SU-DHL-6 (cell line): ENCODE results near the gene SEC14L1.

Experiments used
- EZH2phosphoT487 ChIP-seq: fragments of 200-600 bp; sonication (generic), shearing (Covaris generic); conservative IDR thresholded peaks from 2 replicates; pipeline ENCODE4 v1.6.1; 2018; ENCODE audit warnings: mild to moderate bottlenecking, antibody characterized with exemption, low read length, moderate library complexity, mixed read lengths
- TF ChIP-seq, protein P1 (sequence below): fragments of 200-600 bp; sonication (generic); IDR thresholded peaks from one replicate; pipeline ENCODE4 v1.5.1; 2017; ENCODE audit warnings: antibody characterized with exemption, mild to moderate bottlenecking, low read length, moderate library complexity; ENCODE audit not compliant: insufficient read depth, poor library complexity, severe bottlenecking

DNA sequence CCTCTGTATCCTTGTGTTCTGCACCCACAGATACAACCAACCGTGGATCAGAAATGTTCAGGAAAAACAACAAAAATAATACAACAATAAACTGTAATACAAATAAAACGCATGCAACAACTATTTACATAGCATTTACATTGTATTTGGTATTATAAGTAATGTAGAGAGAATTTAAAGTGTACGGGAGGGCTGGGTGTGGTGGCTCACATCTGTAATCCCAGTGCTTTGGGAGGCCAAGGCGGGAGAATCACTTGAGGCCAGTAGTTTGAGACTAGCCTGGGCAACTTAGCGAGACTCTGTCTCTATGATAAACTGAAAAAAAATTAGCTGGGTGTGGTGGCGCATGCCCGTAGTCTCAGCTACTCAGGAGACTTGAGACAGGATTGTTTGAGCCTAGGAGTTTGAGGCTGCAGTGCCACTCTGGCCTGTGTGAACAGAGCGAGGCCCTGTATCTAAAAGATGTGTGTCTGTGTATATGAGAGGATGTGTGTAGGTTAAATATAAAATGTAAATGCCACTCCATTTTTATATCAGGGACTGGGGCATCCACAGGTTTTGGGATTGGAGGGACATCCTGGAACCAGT is 13.3 kb downstream of the SEC14L1 start:
- TF ChIP-seq, protein P1, sequence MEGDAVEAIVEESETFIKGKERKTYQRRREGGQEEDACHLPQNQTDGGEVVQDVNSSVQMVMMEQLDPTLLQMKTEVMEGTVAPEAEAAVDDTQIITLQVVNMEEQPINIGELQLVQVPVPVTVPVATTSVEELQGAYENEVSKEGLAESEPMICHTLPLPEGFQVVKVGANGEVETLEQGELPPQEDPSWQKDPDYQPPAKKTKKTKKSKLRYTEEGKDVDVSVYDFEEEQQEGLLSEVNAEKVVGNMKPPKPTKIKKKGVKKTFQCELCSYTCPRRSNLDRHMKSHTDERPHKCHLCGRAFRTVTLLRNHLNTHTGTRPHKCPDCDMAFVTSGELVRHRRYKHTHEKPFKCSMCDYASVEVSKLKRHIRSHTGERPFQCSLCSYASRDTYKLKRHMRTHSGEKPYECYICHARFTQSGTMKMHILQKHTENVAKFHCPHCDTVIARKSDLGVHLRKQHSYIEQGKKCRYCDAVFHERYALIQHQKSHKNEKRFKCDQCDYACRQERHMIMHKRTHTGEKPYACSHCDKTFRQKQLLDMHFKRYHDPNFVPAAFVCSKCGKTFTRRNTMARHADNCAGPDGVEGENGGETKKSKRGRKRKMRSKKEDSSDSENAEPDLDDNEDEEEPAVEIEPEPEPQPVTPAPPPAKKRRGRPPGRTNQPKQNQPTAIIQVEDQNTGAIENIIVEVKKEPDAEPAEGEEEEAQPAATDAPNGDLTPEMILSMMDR, result no peak
- no peak for TF ChIP-seq EZH2phosphoT487
